GM19397 (cell line): ENCODE results near the gene KCNT1.

Source experiments
- ATAC-seq: cut with Tn5 transposase; IDR thresholded peaks from one replicate; pipeline ENCODE4 v1.9.1; 2021; ENCODE audit warnings: mild to moderate bottlenecking, moderate library complexity; ENCODE audit not compliant: unreplicated experiment

KCNT1 gene

DNA sequence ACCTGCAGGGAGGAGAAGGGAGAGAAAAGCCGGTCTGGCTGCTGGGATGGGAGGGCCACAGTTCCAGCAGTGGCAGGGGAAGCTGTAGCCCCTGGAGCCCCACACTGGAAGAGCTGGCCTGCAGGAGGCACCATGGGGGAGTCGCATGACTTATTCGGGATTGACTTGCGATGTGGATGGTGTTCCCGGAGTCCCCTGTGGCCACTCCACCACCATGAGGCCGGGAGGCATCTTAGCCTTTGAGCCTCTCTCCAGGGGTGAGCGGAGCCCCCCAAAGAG, 92.0 kb downstream of the KCNT1 start:
- ATAC-seq: no peak

GRCh38 chr9:135794361-135794885, 92.4 kb downstream of the KCNT1 start:
- no peak for ATAC-seq

DNA sequence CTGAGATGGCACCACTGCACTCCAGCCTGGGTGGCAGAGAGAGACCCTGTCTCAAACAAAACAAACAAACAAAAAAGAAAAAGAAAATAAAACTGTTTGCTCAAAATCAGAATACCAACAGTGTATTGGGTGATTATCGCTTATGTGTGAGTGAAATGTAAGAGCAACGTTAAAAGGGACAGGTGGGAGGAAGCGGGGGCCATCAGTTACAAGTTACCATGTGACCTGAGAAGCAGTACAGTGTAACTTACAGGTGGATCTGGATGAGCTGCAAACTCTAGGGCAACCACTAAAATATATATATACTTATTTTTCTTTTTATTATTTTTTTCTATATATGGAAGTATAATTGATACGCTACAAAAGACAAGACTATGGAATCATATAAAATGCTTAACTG, 93.4 kb downstream of the KCNT1 start:
- ATAC-seq: no peak

- ATAC-seq: no peak
Observed at GRCh38 chr9:135796784-135797485, 95.0 kb downstream of the KCNT1 start.

DNA sequence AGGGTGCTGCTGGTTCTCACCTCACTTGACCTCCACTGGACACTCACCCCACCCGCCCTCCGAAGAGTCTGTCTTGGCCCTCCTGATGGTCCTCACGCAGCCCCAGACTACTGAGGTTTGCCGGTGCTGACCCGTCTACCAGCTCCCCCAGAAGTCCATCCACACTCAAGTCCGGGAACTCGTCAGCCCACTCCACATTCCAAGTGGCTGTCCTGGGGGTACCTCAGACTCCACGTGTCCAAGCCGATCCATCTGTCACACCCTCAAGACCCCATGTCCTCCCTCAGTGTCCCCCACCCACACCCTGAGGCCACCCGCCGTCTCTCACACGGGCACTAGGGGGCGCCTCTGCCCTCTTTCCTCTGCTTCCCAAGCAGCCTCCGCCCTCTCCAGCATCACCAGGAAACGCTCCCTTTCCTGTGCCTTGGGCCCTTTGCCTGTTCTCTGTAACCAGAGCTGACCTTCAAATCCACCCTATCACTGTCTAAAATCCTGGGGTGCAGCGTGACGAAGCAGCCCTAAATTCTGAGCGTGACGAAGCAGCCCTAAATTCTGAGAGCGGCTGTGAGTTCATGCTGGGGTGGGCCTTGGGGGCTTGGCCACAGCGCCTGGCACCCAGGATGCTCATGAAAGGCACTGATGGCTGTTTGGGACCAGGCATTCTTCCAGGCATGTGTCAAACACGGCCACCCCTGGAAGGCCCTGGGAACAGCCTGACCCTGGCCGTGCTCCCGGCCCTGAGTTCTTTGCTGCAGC, 95.7 kb downstream of the KCNT1 start:
- ATAC-seq: no peak

GRCh38 chr9:135798263-135798585, 96.2 kb downstream of the KCNT1 start:
- ATAC-seq: no peak

DNA sequence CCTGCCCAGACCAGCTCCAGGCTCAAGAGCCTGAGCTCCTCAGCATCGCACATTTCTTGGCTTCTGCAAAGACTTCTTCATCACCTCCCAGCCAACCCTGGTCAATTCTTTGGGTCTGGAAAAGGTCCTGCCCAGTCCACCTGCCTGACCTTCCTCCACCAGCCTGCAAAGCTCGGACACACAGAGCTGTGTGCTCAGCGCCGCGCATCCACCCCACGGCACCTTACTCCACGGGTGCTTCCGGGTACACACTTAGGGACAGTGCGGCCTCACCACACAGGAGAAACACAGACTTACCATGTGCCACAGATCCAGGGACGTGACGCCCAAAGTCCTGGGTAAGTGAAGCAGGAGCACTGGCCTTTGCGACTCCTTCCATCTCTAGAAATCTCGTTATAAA, 97.3 kb downstream of the KCNT1 start:
- ATAC-seq: no peak

GRCh38 chr9:135801070-135801469, 99.1 kb downstream of the KCNT1 start:
- ATAC-seq: no peak

DNA sequence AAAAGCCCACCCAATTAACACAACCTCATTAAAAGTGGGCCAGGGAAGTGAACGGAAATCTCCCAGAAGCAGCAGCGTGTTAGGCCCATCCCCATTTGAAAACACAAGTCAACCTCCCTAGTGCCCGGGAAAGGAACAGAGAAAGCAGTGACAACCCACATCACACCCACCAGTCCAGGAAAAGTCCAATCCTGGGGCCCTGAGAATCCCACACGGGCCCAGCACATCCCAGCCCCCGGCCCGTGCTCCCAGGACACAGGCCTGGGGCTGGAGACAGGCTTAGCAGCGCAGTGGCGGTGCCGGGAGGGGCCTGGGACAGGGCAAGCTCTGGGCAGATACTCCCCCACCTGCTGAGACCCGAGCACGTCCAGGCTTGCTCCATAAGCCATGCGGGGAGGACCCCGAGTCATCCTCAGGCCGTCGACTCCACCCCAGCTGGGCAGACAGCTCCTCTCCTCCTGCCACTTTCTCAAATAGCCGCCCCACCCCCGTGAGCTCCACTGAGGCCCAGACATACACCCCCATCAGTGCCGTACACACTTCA, 101.0 kb downstream of the KCNT1 start:
- ATAC-seq: no peak

GRCh38 chr9:135803441-135803840, 101.5 kb downstream of the KCNT1 start:
- ATAC-seq: no peak

DNA sequence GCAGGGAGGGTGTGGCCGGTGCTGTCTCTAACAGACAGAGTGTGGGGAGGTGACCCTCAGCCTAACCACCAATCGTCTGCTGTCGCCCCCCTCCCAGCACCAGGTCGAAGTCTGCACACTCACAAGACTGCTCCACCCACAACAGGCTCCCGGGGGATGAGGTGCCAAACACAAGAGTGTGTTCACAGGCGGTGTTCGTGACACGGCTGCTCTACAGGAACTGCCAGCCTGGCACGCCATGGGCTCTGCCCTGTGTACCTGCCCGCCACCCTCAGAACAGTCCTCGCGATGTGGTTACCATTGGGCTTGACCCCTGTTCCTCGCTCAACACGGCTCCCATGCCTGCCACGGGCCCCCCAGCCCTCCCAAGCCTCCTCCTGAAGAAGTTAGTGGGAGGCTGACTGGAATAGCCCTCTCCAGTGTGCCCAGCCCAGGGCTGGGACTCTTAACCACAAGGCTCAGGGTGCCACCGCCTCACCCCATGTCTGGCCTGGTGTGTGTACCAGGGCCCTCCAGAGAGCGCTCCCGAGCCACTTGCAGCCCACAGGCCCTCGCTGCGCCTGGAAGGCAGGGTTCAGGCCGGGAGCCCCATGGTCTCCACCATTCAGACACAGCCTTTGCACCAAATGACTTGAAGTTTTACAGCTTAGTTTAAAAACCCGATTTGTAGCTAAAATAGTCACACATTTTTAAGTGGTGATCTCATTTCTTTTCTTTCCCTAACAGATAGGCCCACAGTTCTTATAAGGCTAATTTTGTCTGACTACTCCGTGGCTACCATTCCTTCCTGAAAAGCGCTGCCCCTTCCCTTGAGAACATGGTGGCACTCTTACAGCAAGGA, 102.8 kb downstream of the KCNT1 start:
- ATAC-seq: no peak

DNA sequence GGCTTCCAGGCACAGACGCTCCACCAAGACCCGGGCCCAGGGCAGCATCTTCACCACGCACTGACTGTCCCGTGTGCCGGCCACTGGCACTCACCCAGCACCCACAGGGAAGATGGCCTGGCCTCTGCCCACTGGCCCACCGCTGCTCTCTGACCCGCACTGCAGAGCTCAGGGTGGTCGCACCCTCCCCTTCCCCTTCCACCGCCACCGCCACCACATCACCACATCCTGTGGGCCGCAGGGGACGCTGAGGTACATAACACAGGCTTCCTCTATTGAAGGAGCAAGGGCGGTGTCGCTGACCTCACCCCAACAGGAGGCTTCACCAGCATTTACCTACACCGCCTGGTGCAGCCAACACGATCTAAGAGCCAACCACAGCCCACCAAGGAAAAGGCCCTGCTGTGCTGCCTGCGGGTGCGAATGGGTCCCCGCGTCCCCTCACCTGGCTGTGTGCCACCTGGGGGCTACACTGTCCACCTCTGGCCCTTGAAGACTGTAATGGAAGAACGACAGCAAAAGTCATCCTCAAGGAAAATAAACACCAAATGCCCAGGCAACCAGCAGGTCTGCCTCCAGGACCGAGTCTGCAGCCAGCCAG, 103.5 kb downstream of the KCNT1 start:
- ATAC-seq: no peak

GRCh38 chr9:135809166-135809565, 107.2 kb downstream of the KCNT1 start:
- ATAC-seq: no peak

DNA sequence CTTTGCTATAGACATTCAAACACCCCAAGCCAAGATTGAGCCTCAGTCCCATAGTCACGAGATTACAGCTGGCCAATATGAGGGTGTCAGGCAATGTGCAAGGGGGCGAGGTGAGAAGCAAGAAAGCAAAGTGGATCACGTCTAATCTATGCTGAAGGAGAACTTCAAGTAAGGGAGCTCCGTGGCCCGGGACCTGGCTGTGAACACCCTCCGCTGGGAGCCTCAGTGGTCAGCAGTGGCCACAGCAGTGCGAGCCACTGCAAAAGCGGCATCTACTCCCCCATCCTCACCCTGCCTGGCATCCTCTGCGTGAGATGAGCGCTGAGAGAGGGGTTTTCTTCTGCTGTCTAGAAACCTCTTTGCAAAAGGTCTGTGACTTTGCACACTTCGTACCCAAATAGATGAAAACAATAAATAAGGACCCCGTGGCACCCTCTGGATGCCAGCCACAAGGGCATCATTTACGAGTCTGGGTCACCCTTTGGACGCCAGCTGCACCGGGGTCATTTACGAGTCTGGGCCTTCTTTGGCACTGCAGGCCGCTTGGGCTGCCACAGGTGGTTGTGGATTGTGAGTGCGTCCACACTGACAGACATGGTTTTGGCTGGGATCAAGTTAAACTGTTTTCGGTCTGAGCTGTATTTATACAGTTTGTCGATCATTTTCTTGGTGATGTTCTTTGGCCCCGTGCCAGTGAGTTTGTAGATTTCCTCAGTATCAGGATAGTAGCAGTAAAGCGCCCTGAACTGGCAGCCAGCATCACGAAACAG, 109.0 kb downstream of the KCNT1 start:
- no peak for ATAC-seq

DNA sequence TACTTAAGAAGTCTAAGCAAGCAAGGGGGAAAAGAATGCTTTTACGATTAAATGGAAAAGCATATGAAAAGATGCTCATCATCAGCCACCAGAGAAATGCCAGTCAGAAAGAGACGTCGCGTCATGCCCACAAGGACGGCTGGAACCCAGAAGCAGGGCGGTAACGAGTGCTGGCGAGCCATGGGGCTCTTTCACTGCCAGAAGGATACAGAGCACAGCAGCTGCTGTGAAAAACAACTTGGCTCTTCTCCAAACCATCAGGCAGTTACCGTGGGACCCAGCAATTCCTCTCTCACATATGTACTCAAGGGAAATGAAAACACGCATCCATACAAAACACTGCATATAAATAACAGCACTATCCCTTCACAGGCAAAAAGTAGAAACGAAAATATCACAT, 109.8 kb downstream of the KCNT1 start:
- ATAC-seq: no peak

- ATAC-seq: no peak
Observed at GRCh38 chr9:135812961-135813360, 111.0 kb downstream of the KCNT1 start.

DNA sequence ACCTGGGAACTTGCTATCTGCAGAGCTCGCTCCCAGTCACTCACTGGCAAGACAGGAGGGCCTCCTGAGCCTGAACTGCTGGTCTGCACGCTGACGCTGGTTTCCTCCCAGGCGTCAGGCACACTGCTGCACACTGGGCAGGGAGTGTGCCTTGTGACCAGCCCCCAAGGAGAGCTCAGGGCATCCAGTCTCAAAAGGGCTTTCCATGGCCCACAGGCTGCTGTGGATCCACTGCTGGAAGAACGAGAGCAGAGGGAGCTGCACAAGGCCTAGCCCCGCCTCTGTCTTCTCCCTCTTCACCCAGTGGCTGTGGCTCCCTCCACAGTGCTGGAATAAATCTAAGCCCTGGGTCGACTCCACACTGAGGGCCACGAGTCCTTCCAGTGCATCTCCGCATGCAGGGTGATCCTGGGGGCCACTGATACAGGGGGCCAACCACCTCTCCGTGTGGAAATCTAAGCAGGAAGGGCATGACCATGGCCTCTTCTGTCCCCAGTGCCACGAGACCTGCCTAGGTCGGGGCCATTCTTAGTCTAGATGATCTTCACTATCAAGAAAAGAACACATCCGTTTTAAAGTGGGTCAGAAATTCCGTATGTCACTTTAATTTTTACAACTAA, 111.8 kb downstream of the KCNT1 start:
- no peak for ATAC-seq

- ATAC-seq: no peak
Observed at GRCh38 chr9:135814421-135815095, 112.6 kb downstream of the KCNT1 start.

DNA sequence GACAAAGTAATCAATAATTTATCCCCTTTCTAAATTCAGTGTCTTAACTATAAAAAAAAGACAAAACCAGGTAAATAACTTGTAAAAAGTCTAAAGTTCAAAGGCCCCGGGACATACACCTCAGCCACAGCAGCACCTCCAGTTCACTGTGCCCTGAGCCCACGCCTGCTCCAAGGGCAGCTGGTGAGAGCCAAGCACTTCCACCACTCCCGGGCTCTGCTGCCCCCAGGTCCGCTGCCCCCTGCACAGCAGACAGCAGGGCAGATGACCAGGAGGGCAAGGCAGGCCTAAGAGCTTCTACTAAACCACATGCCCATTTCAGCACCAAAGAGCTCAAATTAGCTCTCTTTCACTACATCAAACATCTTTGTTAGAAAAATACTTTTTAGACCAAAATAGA, 113.4 kb downstream of the KCNT1 start:
- no peak for ATAC-seq
